HG03520 (cell line): Measurements from ENCODE around the gene BLOC1S3.

Source experiments
- ATAC-seq: cut with Tn5 transposase; IDR thresholded peaks from one replicate; pipeline ENCODE4 v1.9.1; 2021; ENCODE audit warnings: mild to moderate bottlenecking, moderate library complexity; ENCODE audit not compliant: unreplicated experiment

The BLOC1S3 gene

GRCh38 chr19:45179072-45179891 lies 698 bp downstream of the BLOC1S3 start:
- ATAC-seq, result no peak

- ATAC-seq, result no peak
These were observed 1.3 kb downstream of the BLOC1S3 start for GRCh38 chr19:45179892-45180370.

- ATAC-seq, result no peak
These were observed 2.4 kb downstream of the BLOC1S3 start for GRCh38 chr19:45180936-45181335.

- ATAC-seq, result no peak
These were observed 4.2 kb downstream of the BLOC1S3 start for GRCh38 chr19:45182758-45183157.

- no peak for ATAC-seq
These were observed 5.5 kb downstream of the BLOC1S3 start for GRCh38 chr19:45184115-45184514.

- ATAC-seq, result no peak
These were observed 8.1 kb downstream of the BLOC1S3 start for GRCh38 chr19:45186509-45187334.

GRCh38 chr19:45187421-45188100 lies 9.0 kb downstream of the BLOC1S3 start:
- no peak for ATAC-seq

GRCh38 chr19:45189971-45190370 lies 11.4 kb downstream of the BLOC1S3 start:
- ATAC-seq, result no peak

GRCh38 chr19:45191375-45191774 lies 12.8 kb downstream of the BLOC1S3 start:
- ATAC-seq, result no peak

GRCh38 chr19:45195764-45196163 lies 17.2 kb downstream of the BLOC1S3 start:
- no peak for ATAC-seq

GRCh38 chr19:45200568-45200967 lies 22.0 kb downstream of the BLOC1S3 start:
- ATAC-seq, result no peak

- no peak for ATAC-seq
These were observed 24.1 kb downstream of the BLOC1S3 start for GRCh38 chr19:45202637-45203036.

- ATAC-seq, result no peak
These were observed 27.2 kb downstream of the BLOC1S3 start for GRCh38 chr19:45205810-45206209.

GRCh38 chr19:45206328-45206727 lies 27.7 kb downstream of the BLOC1S3 start:
- no peak for ATAC-seq

GRCh38 chr19:45211751-45212381 lies 33.3 kb downstream of the BLOC1S3 start:
- no peak for ATAC-seq

- no peak for ATAC-seq
These were observed 34.4 kb downstream of the BLOC1S3 start for GRCh38 chr19:45213031-45213430.

- ATAC-seq, result no peak
These were observed 37.0 kb downstream of the BLOC1S3 start for GRCh38 chr19:45215391-45216191.

GRCh38 chr19:45216667-45217066 lies 38.1 kb downstream of the BLOC1S3 start:
- ATAC-seq, result no peak

- ATAC-seq, result no peak
These were observed 38.8 kb downstream of the BLOC1S3 start for GRCh38 chr19:45217193-45217956.
